T-cell (primary cell): Measurements from ENCODE around the gene TRPC4AP. TPM values are rescaled to one million over a fixed set of nuclear protein-coding genes. Genes with fewer than 3 reads are reported as not detected.

Experiments
- ATAC-seq, 4 experiments: fragments of 200-7000 bp in 3 of 4; fragments of 150-1000 bp in 1 of 4; cut with Tn5 transposase; replicated peaks in 1 of 4; 1 replicate in 3 of 4; 2 replicates in 1 of 4; pipeline ENCODE4 v1.10.0; 2021; ENCODE audit warnings: moderate library complexity in 3 of 4, mild to moderate bottlenecking in 2 of 4, moderate number of reproducible peaks in 1 of 4
- CTCF ChIA-PET, 2 donors: fragments of 300-600 bp; sonication (Branson Sonifier 250); formaldehyde crosslinking; loops; one replicate each; lab custom pipeline; 2022; ENCODE audit warnings: antibody characterized with exemption in 2 of 2; lab: Charles Lee
- POLR2A ChIA-PET, 2 donors: fragments of 300-600 bp; sonication (Branson Sonifier 250); formaldehyde crosslinking; loops; one replicate each; lab custom pipeline; 2022; ENCODE audit warnings: antibody characterized with exemption in 2 of 2; lab: Charles Lee
- DNase-seq, 35 experiments: peaks; one replicate each; pipeline versions ENCODE4 v3.0.0 to v3.0.0-alpha.2; 2013 to 2023
- H3K27ac ChIP-seq: one replicate; pipeline ENCODE4 v1.5.1; 2013; ENCODE audit warnings: low read length
- H3K27me3 ChIP-seq, 2 experiments: replicated peaks in 1 of 2; 1 replicate in 1 of 2; 2 replicates in 1 of 2; pipeline versions ENCODE4 v1.6.1 to v1.7.0; 2013; ENCODE audit warnings: low read length in 1 of 2, mixed read lengths in 1 of 2; ENCODE audit not compliant: control insufficient read depth in 2 of 2, insufficient read depth in 2 of 2; ENCODE audit errors: extremely low read depth in 1 of 2
- H3K36me3 ChIP-seq, 2 donors: 1 replicate in 1 of 2; 2 replicates in 1 of 2; pipeline versions ENCODE4 v1.6.1 to v1.7.0; 2013; ENCODE audit warnings: low read length in 1 of 2; ENCODE audit not compliant: control insufficient read depth in 2 of 2, insufficient read depth in 1 of 2; ENCODE audit errors: extremely low read depth in 1 of 2
- H3K4me1 ChIP-seq, 2 experiments: 1 replicate in 1 of 2; 2 replicates in 1 of 2; pipeline versions ENCODE4 v1.6.1 to v1.7.0; 2013; ENCODE audit warnings: low read length in 2 of 2, mixed read lengths in 1 of 2; ENCODE audit not compliant: insufficient read depth in 2 of 2, control insufficient read depth in 1 of 2; ENCODE audit errors: extremely low read depth in 1 of 2
- H3K4me3 ChIP-seq, 2 donors: 1 replicate in 1 of 2; 2 replicates in 1 of 2; pipeline versions ENCODE4 v1.5.1 to v1.7.0; 2013; ENCODE audit warnings: mild to moderate bottlenecking in 2 of 2, low read length in 1 of 2, moderate library complexity in 1 of 2; ENCODE audit not compliant: control insufficient read depth in 1 of 2; ENCODE audit errors: extremely low read depth in 1 of 2
- H3K9me3 ChIP-seq: 2 replicates; pipeline ENCODE4 v1.7.0; 2013
- H3K27ac Mint-ChIP-seq, 2 donors: one replicate each; pipeline ENCODE4 v1.8.0; 2020 to 2021; ENCODE audit warnings: mild to moderate bottlenecking in 2 of 2, mixed read lengths in 2 of 2
- H3K27me3 Mint-ChIP-seq, 2 donors: one replicate each; pipeline ENCODE4 v1.8.0; 2021 to 2022; ENCODE audit warnings: mixed read lengths in 2 of 2
- H3K36me3 Mint-ChIP-seq: one replicate; pipeline ENCODE4 v1.8.0; 2021; ENCODE audit warnings: mixed read lengths
- H3K4me1 Mint-ChIP-seq, 3 donors: one replicate each; pipeline ENCODE4 v1.8.0; 2020 to 2022; ENCODE audit warnings: mixed read lengths in 3 of 3, mild to moderate bottlenecking in 1 of 3
- H3K4me3 Mint-ChIP-seq, 3 donors: one replicate each; pipeline ENCODE4 v1.8.0; 2020 to 2022; ENCODE audit warnings: mild to moderate bottlenecking in 3 of 3, mixed read lengths in 3 of 3, moderate library complexity in 3 of 3
- H3K9me3 Mint-ChIP-seq, 3 donors: one replicate each; pipeline ENCODE4 v1.8.0; 2020 to 2022; ENCODE audit warnings: mixed read lengths in 3 of 3
- WGBS: methylation state at CpG from one replicate; pipeline ENCODE4 v1.1.5; 2013; ENCODE audit warnings: missing lambda C conversion rate; ENCODE audit not compliant: insufficient coverage; 5-methylcytosine and 5-hydroxymethylcytosine counted together
- total RNA-seq, 35 experiments: library from RNA in 6 of 35; stranded (reverse) in 6 of 35; fragments of 120-200 nt in 1 of 35; gene quantifications; one replicate each; pipeline versions ENCODE4 v1.2.1 to v1.2.4 and lab custom pipeline; 2013 to 2026

TRPC4AP gene
- total RNA-seq (10 to 100 TPM; 56.3 to 65.5 (median 63.5) TPM), total RNA-seq (lab: John Stamatoyannopoulos, UW) (108 to 247 (median 141) reads per million in 29 experiments)
- 44.0 TPM for total RNA-seq (2013)

- Histone ChIP-seq H3K9me3 (no peaks in the 10 kb centered on the region), H3K4me1 (peaks cover 11 to 36% of the 10 kb centered on the region in 2 experiments), H3K27me3 (no peaks in the 10 kb centered on the region), H3K27ac (peak within 1 kb of the TSS; percentile 67), H3K4me3 (peak within 1 kb of the TSS; percentile 88 to 91), H3K36me3 (peaks cover 0 to 7% of the 10 kb centered on the region in 2 donors)
- ChIA-PET POLR2A (interaction anchor here in 1 of 2 donors (0.6 kb wide), 1 partner anchor 1681 kb away, joined by 6 read pairs; no protein-coding TSS in a partner anchor), CTCF (interaction anchor here in 1 of 2 donors (0.5 to 4.0 kb wide), 4 partner anchors 13 to 228 kb away, joined by 3 to 61 read pairs (median 4); partner anchors contain the start of gene EDEM2)
- peak; percentile 97 to 99 (median 97) for ATAC-seq
- 1% methylated on average over 68 of the region's 69 CpGs for WGBS
- H3K9me3 Mint-ChIP-seq: no peaks in the 10 kb centered on the region
- peaks cover 5% of the 10 kb centered on the region for H3K36me3 Mint-ChIP-seq
- peak within 1 kb of the TSS; percentile 86 to 98 (median 87) for H3K4me3 Mint-ChIP-seq
- H3K27ac Mint-ChIP-seq: peak within 1 kb of the TSS; percentile 92 to 95
- H3K27me3 Mint-ChIP-seq: no peaks in the 10 kb centered on the region
- H3K4me1 Mint-ChIP-seq: peaks cover 40 to 51% (median 51%) of the 10 kb centered on the region in 3 donors
- DNase-seq: peak; percentile 77 to 95 (median 85)
These were observed at the start of gene TRPC4AP for GRCh38 chr20:35092524-35093266. TRPC4AP (minus strand) TSS chr20:35092807; CDS start chr20:35092781, 26 bp downstream.

- ChIA-PET CTCF (interaction anchor here in 1 of 2 donors (0.7 kb wide), 1 partner anchor 40 kb away, joined by 3 read pairs; no protein-coding TSS in a partner anchor), POLR2A (interaction anchor here in 1 of 2 donors (0.7 kb wide), 2 partner anchors 51 to 68 kb away, joined by 7 to 12 read pairs; no protein-coding TSS in a partner anchor)
- H3K4me1 ChIP-seq: no peaks in the 10 kb centered on the region
- DNase-seq (no peak), ATAC-seq (no peak)
- Mint-ChIP-seq H3K4me3 (no peak overlapping the region), H3K36me3 (peaks cover 57% of the 10 kb centered on the region), H3K4me1 (peaks cover 1 to 3% (median 2%) of the 10 kb centered on the region in 3 donors), H3K27me3 (no peaks in the 10 kb centered on the region), H3K9me3 (no peaks in the 10 kb centered on the region), H3K27ac (no peak overlapping the region)
- no peaks in the 10 kb centered on the region for H3K27me3 ChIP-seq
- peaks cover 19 to 73% of the 10 kb centered on the region in 2 donors for H3K36me3 ChIP-seq
- H3K4me3 ChIP-seq: no peak overlapping the region
- no peak overlapping the region for H3K27ac ChIP-seq
- no peaks in the 10 kb centered on the region for H3K9me3 ChIP-seq
- WGBS: 90% methylated on average over 5 of the region's 11 CpGs
These were observed 43.4 kb upstream of the TRPC4AP start for GRCh38 chr20:35135867-35136586.

- no peaks in the 10 kb centered on the region for H3K9me3 Mint-ChIP-seq
- no peak for ATAC-seq
- H3K36me3 ChIP-seq: peaks cover 25 to 74% of the 10 kb centered on the region in 2 donors
- no peaks in the 10 kb centered on the region for H3K27me3 ChIP-seq
- WGBS: 100% methylated on average over 4 of the region's 6 CpGs
- peaks cover 56% of the 10 kb centered on the region for H3K36me3 Mint-ChIP-seq
- no peaks in the 10 kb centered on the region for H3K4me1 Mint-ChIP-seq
- H3K4me3 ChIP-seq: no peak overlapping the region
- H3K27ac ChIP-seq: no peak overlapping the region
- H3K4me3 Mint-ChIP-seq: no peak overlapping the region
- H3K27ac Mint-ChIP-seq: no peak overlapping the region
- no peak for DNase-seq
- no peaks in the 10 kb centered on the region for H3K4me1 ChIP-seq
- no peaks in the 10 kb centered on the region for H3K27me3 Mint-ChIP-seq
- ChIA-PET POLR2A (interaction anchor here in 1 of 2 donors (0.6 kb wide), 1 partner anchor 779 kb away, joined by 3 read pairs; no protein-coding TSS in a partner anchor), CTCF (no interaction called here)
- no peaks in the 10 kb centered on the region for H3K9me3 ChIP-seq
These were observed 42.3 kb upstream of the TRPC4AP start for GRCh38 chr20:35134880-35135279.

- POLR2A ChIA-PET: interaction anchor here in 1 of 2 donors (0.6 kb wide), 1 partner anchor 801 kb away, joined by 3 read pairs; no protein-coding TSS in a partner anchor
- Histone ChIP-seq H3K27ac (no peak overlapping the region), H3K9me3 (no peaks in the 10 kb centered on the region), H3K4me3 (no peak overlapping the region), H3K36me3 (peaks cover 25 to 78% of the 10 kb centered on the region in 2 donors), H3K4me1 (no peaks in the 10 kb centered on the region), H3K27me3 (no peaks in the 10 kb centered on the region)
- Mint-ChIP-seq H3K36me3 (peaks cover 53% of the 10 kb centered on the region), H3K4me1 (no peaks in the 10 kb centered on the region), H3K4me3 (no peak overlapping the region), H3K27me3 (no peaks in the 10 kb centered on the region), H3K9me3 (no peaks in the 10 kb centered on the region), H3K27ac (no peak overlapping the region)
- no peak for ATAC-seq
- DNase-seq: no peak
- WGBS: 98% methylated on average over 9 of the region's 9 CpGs
- CTCF ChIA-PET: no interaction called here
These were observed 41.9 kb upstream of the TRPC4AP start for GRCh38 chr20:35134472-35134871.

GRCh38 chr20:35133735-35134134, 41.1 kb upstream of the TRPC4AP start:
- H3K9me3 ChIP-seq: no peaks in the 10 kb centered on the region
- Mint-ChIP-seq H3K4me3 (no peak overlapping the region), H3K36me3 (peaks cover 53% of the 10 kb centered on the region), H3K9me3 (no peaks in the 10 kb centered on the region), H3K27me3 (no peaks in the 10 kb centered on the region), H3K4me1 (no peaks in the 10 kb centered on the region), H3K27ac (no peak overlapping the region)
- POLR2A ChIA-PET: interaction anchor here in 1 of 2 donors (0.6 kb wide), 1 partner anchor 800 kb away, joined by 3 read pairs; no protein-coding TSS in a partner anchor
- CTCF ChIA-PET: no interaction called here
- WGBS: 99% methylated on average over 5 of the region's 5 CpGs
- ATAC-seq (no peak), DNase-seq (no peak)
- H3K36me3 ChIP-seq: peaks cover 28 to 78% of the 10 kb centered on the region in 2 donors
- H3K27ac ChIP-seq: no peak overlapping the region
- no peak overlapping the region for H3K4me3 ChIP-seq
- H3K27me3 ChIP-seq: no peaks in the 10 kb centered on the region
- no peaks in the 10 kb centered on the region for H3K4me1 ChIP-seq

- Mint-ChIP-seq H3K4me1 (no peaks in the 10 kb centered on the region), H3K27ac (no peak overlapping the region), H3K27me3 (no peaks in the 10 kb centered on the region), H3K36me3 (peaks cover 53% of the 10 kb centered on the region), H3K9me3 (no peaks in the 10 kb centered on the region), H3K4me3 (no peak overlapping the region)
- Histone ChIP-seq H3K27me3 (no peaks in the 10 kb centered on the region), H3K9me3 (no peaks in the 10 kb centered on the region), H3K4me1 (no peaks in the 10 kb centered on the region), H3K4me3 (no peak overlapping the region), H3K36me3 (peaks cover 25 to 71% of the 10 kb centered on the region in 2 donors), H3K27ac (no peak overlapping the region)
- ATAC-seq (no peak), DNase-seq (no peak)
- 100% methylated on average over 2 of the region's 5 CpGs for WGBS
- ChIA-PET POLR2A (no interaction called here), CTCF (no interaction called here)
These were observed 40.4 kb upstream of the TRPC4AP start for GRCh38 chr20:35133031-35133430.
